HepG2 (cell line): ENCODE measurements around the gene STK11. TPM values are rescaled to one million over a fixed set of nuclear protein-coding genes. Genes with fewer than 3 reads are reported as not detected.

Experiments used
- BATF2 ChIP-seq: sonication (generic); formaldehyde crosslinking; IDR thresholded peaks from 2 replicates; pipeline ENCODE4 v1.8.0; 2022; ENCODE audit warnings: mild to moderate bottlenecking, missing genetic modification reagents, moderate library complexity
- KIAA2018 ChIP-seq: sonication (generic); formaldehyde crosslinking; IDR thresholded peaks from 2 replicates; pipeline ENCODE4 v1.5.0; 2020; ENCODE audit warnings: mild to moderate bottlenecking, missing genetic modification reagents, borderline replicate concordance
- RERE ChIP-seq: IDR thresholded peaks from 2 replicates; pipeline ENCODE4 v1.6.1; 2016; ENCODE audit warnings: low read depth, missing genetic modification reagents, missing compliant biosample characterization
- STAT6 ChIP-seq: sonication (generic); formaldehyde crosslinking; IDR thresholded peaks from 2 replicates; pipeline ENCODE4 v1.4.0; 2020; ENCODE audit warnings: missing genetic modification reagents, mild to moderate bottlenecking, borderline replicate concordance
- ZNF274 ChIP-seq: sonication (generic); formaldehyde crosslinking; IDR thresholded peaks from 2 replicates; pipeline ENCODE4 v1.5.1; 2020; ENCODE audit warnings: mild to moderate bottlenecking, missing genetic modification reagents
- ZNF44 ChIP-seq: sonication (generic); formaldehyde crosslinking; IDR thresholded peaks from 2 replicates; pipeline ENCODE4 v1.5.1; 2020; ENCODE audit warnings: mild to moderate bottlenecking, missing genetic modification reagents
- polyA plus RNA-seq, 8 experiments: library from polyadenylated mRNA; depleted of rRNA in 3 of 8; stranded (reverse) in 7 of 8; unstranded in 1 of 8; fragments of >200 nt; fragmentation: Illumina TruSeq in 4 of 8; extraction: Trizol in 4 of 8; gene quantifications; 2 replicates each; pipeline versions ENCODE4 v1.2.1 to v1.2.3, GENCODE V29; 2011 to 2016; ENCODE audit warnings: low read depth in 4 of 8, missing spikeins in 1 of 8, mixed read lengths in 1 of 8; ENCODE audit not compliant: insufficient read depth in 1 of 8
- total RNA-seq, 5 experiments: library from RNA; depleted of rRNA; stranded (reverse); fragments of >200 nt; fragmentation: Illumina TruSeq; extraction: Trizol; gene quantifications; 2 replicates each; pipeline ENCODE4 v1.2.3, GENCODE V29; 2016; ENCODE audit warnings: low read depth in 1 of 5

STK11 gene
- total and polyA plus RNA-seq, 2 of the 13 experiments (the other 11 are each of a cell fraction or from before 2014, with no cell fraction given) = 27.5 to 43.6 TPM

GRCh38 chr19:1275260-1275975 lies 69.8 kb downstream of the STK11 start, which contains the start of gene FAM174C (continued):
- TF ChIP-seq KIAA2018 = no peak
- TF ChIP-seq ZNF274 (CRISPR knock-in tag) = no peak; the same call in 1 of the 2 replicates
- peak; percentile 55; the same call in 1 of the 2 replicates for TF ChIP-seq ZNF44 (CRISPR knock-in tag)
- no peak; the same call in 1 of the 2 replicates for TF ChIP-seq RERE (CRISPR knock-in tag)
- 0 out of 2 replicates have a peak, but pooled peaks have one; percentile 23 for TF ChIP-seq BATF2
- TF ChIP-seq STAT6 (CRISPR knock-in tag) = no peak
- TF ChIP-seq, all 625 proteins: peak for 212
